ENCODE results near the gene MRPS6.
A peak's percentile ranks its signal among the peaks of the same experiment; 100 is the strongest.

Gene MRPS6

DNA sequence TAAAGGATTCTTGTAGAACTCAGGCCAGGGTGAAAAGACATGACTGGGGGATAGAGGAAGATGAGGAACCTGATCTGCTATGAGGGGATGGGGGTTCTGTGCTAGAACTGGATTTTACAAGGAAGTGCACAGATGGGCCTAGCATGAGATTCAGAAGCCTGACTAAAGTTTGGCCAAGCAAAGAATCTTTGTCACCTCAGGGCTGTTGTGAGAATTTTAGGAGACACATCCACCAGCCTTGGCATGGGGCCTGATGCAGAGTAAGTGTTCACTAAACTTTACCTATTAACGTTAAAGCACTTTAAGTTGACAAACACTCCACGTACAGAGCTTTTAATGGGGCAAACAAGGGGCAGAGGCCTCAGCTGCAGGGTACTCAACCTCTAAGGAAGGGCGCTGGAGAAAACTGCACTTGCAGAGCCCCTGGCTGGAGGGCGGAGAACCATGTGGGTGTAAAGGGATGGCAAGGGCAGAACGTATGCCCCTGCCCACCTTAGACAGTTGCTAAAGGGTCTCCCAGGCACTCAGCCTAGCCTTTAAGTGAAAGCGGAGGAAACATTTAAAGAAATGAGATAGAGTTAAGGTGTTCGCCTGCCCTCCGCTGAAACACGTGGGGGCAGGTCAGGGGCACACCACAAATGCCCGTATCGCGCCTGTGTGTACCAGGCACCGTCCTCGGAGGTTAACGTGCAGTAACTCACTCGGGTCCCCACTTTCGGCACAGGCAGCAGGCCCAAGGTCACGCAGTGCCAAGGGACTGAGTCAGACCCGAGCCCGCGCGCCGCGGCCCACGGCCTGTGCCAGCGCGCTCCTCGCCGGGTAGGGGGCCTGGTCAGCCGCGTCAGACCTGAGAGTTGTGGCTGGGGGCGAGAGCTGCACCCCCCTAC, 990 bp upstream of the MRPS6 start:
- Histone ChIP-seq H4K20me1 (ENCODE audit: insufficient read depth, low read length) (peaks cover 25% of the 10 kb centered on the region; the same call in 1 of the 2 replicates), H2AFZ (ENCODE audit: low read depth, low read length) (peak overlapping the region; percentile 73), H3K4me3 (ENCODE audit: low read depth in 1 of 2, low read length in 2 of 2) (peak overlapping the region in 1 of 2 experiments; percentile 94; a peak in 2 of 4 replicates), H3K4me1 (ENCODE audit: insufficient read depth, low read length) (peaks cover 41% of the 10 kb centered on the region), H3K4me2 (ENCODE audit: insufficient read depth, low read length) (peak overlapping the region; percentile 60), H3K9ac (ENCODE audit: low read depth, low read length) (peak overlapping the region; percentile 89; the same call in 1 of the 2 replicates), H3K27ac (ENCODE audit: low read length) (peak overlapping the region; percentile 28; the same call in 1 of the 2 replicates), H3K36me3 (ENCODE audit: insufficient read depth, low read length) (peaks cover 29% of the 10 kb centered on the region), H3K9me3 (ENCODE audit: insufficient read depth, low read length, severe bottlenecking) (no peaks in the 10 kb centered on the region), H3K79me2 (ENCODE audit: insufficient read depth, low read length) (peaks cover 40% of the 10 kb centered on the region), H3K27me3 (ENCODE audit: insufficient read depth, low read length, poor library complexity) (no peaks in the 10 kb centered on the region)
- ATAC-seq (ENCODE audit: insufficient read depth, low read depth) (0 out of 3 replicates have a peak, but pooled peaks have one; percentile 3), DNase-seq (peak; percentile 16)
- TF ChIP-seq EZH2 (IDR thresholded peaks at IDR 0.05; ENCODE audit: borderline replicate concordance, low read depth, low read length, severe bottlenecking), result no peak
- TF ChIP-seq CTCF (IDR thresholded peaks at IDR 0.05; ENCODE audit: borderline replicate concordance, extremely low read depth, low read length, poor library complexity, severe bottlenecking), result no peak

GRCh38 chr21:34073749-34074282, 438 bp downstream of the MRPS6 start:
- H3K4me1 ChIP-seq (ENCODE audit: insufficient read depth, low read length), result peaks cover 56% of the 10 kb centered on the region
- no peak for TF ChIP-seq EZH2 (IDR thresholded peaks at IDR 0.05; ENCODE audit: borderline replicate concordance, low read depth, low read length, severe bottlenecking)
- TF ChIP-seq CTCF (IDR thresholded peaks at IDR 0.05; ENCODE audit: borderline replicate concordance, extremely low read depth, low read length, poor library complexity, severe bottlenecking), result no peak
- DNase-seq (peak; percentile 47), ATAC-seq (ENCODE audit: insufficient read depth, low read depth) (peak; percentile 27)
- H3K27me3 ChIP-seq (ENCODE audit: insufficient read depth, low read length, poor library complexity), result no peaks in the 10 kb centered on the region
- peaks cover 37% of the 10 kb centered on the region for H3K36me3 ChIP-seq (ENCODE audit: insufficient read depth, low read length)
- peak overlapping the region; percentile 78 for H2AFZ ChIP-seq (ENCODE audit: low read depth, low read length)
- peak overlapping the region; percentile 89 for H3K27ac ChIP-seq (ENCODE audit: low read length)
- H4K20me1 ChIP-seq (ENCODE audit: insufficient read depth, low read length), result peaks cover 28% of the 10 kb centered on the region; the same call in 1 of the 2 replicates
- H3K79me2 ChIP-seq (ENCODE audit: insufficient read depth, low read length), result peaks cover 53% of the 10 kb centered on the region
- peak overlapping the region; percentile 89 for H3K9ac ChIP-seq (ENCODE audit: low read depth, low read length)
- H3K4me3 ChIP-seq (ENCODE audit: low read depth in 1 of 2, low read length in 2 of 2), result peak overlapping the region; percentile 92 to 94
- H3K9me3 ChIP-seq (ENCODE audit: insufficient read depth, low read length, severe bottlenecking), result no peaks in the 10 kb centered on the region
- peak overlapping the region; percentile 95 for H3K4me2 ChIP-seq (ENCODE audit: insufficient read depth, low read length)

- no peak for ATAC-seq (ENCODE audit: insufficient read depth, low read depth)
- Histone ChIP-seq H3K79me2 (ENCODE audit: insufficient read depth, low read length) (peaks cover 59% of the 10 kb centered on the region), H3K27me3 (ENCODE audit: insufficient read depth, low read length, poor library complexity) (no peaks in the 10 kb centered on the region), H3K4me1 (ENCODE audit: insufficient read depth, low read length) (peaks cover 61% of the 10 kb centered on the region), H2AFZ (ENCODE audit: low read depth, low read length) (0 out of 2 replicates have a peak overlapping the region, but pooled peaks have one; percentile 13), H3K9me3 (ENCODE audit: insufficient read depth, low read length, severe bottlenecking) (no peaks in the 10 kb centered on the region), H3K36me3 (ENCODE audit: insufficient read depth, low read length) (peaks cover 37% of the 10 kb centered on the region), H3K27ac (ENCODE audit: low read length) (peak overlapping the region; percentile 81), H3K4me3 (ENCODE audit: low read depth in 1 of 2, low read length in 2 of 2) (peak overlapping the region; percentile 92 to 94), H3K9ac (ENCODE audit: low read depth, low read length) (peak overlapping the region; percentile 89), H3K4me2 (ENCODE audit: insufficient read depth, low read length) (peak overlapping the region; percentile 95), H4K20me1 (ENCODE audit: insufficient read depth, low read length) (peaks cover 28% of the 10 kb centered on the region; the same call in 1 of the 2 replicates)
- no peak for DNase-seq
- TF ChIP-seq CTCF (IDR thresholded peaks at IDR 0.05; ENCODE audit: borderline replicate concordance, extremely low read depth, low read length, poor library complexity, severe bottlenecking) (no peak), EZH2 (IDR thresholded peaks at IDR 0.05; ENCODE audit: borderline replicate concordance, low read depth, low read length, severe bottlenecking) (no peak)
These were observed 1.1 kb downstream of the MRPS6 start for GRCh38 chr21:34074283-34075090.
